Naive thymus-derived CD4-positive, alpha-beta T cell (primary cell): ENCODE measurements around the gene SLC19A3. TPM values are rescaled to one million over a fixed set of nuclear protein-coding genes. Genes with fewer than 3 reads are reported as not detected.
"Not testable (repeated sequence)": the region's sequence is repeated elsewhere in the genome, so short reads cannot be mapped to it uniquely, and the experiment has no call there.

Experiments used
- ATAC-seq: fragments of 150-1000 bp; cut with Tn5 transposase; 2 replicates; pipeline ENCODE4 v1.10.0; 2021; ENCODE audit warnings: mild to moderate bottlenecking, moderate library complexity
- CTCF ChIA-PET: fragments of 350-600 bp; sonication (Branson Sonifier 250); formaldehyde crosslinking; loops from one replicate; lab custom pipeline; 2021; ENCODE audit warnings: antibody characterized with exemption; lab: Charles Lee
- POLR2A ChIA-PET: fragments of 350-600 bp; sonication (Branson Sonifier 250); formaldehyde crosslinking; loops from one replicate; lab custom pipeline; 2021; ENCODE audit warnings: antibody characterized with exemption, inconsistent platforms; lab: Charles Lee
- DNase-seq, 9 donors: peaks; one replicate each; pipeline versions ENCODE4 v3.0.0 to v3.0.0-alpha.2; 2020 to 2022; ENCODE audit warnings: mixed read lengths in 1 of 9
- H3K27ac ChIP-seq: one replicate; pipeline ENCODE4 v1.7.0; 2013; ENCODE audit warnings: mild to moderate bottlenecking, low read depth, low read length, moderate library complexity
- H3K27me3 ChIP-seq, 2 donors: one replicate each; pipeline ENCODE4 v1.7.0; 2013; ENCODE audit warnings: low read length in 2 of 2, mild to moderate bottlenecking in 2 of 2, moderate library complexity in 2 of 2; ENCODE audit not compliant: control insufficient read depth in 2 of 2, insufficient read depth in 2 of 2
- H3K36me3 ChIP-seq, 3 experiments: 1 replicate in 2 of 3; 2 replicates in 1 of 3; pipeline ENCODE4 v1.7.0; 2013; ENCODE audit warnings: low read length in 3 of 3, mild to moderate bottlenecking in 3 of 3, moderate library complexity in 1 of 3; ENCODE audit not compliant: insufficient read depth in 3 of 3, control insufficient read depth in 2 of 3
- H3K4me1 ChIP-seq, 2 donors: one replicate each; pipeline ENCODE4 v1.7.0; 2013; ENCODE audit warnings: low read length in 2 of 2, mild to moderate bottlenecking in 2 of 2, moderate library complexity in 1 of 2; ENCODE audit not compliant: control insufficient read depth in 2 of 2, insufficient read depth in 2 of 2
- H3K4me3 ChIP-seq: 2 replicates; pipeline ENCODE4 v1.7.0; 2013; ENCODE audit warnings: mild to moderate bottlenecking, low read length
- H3K9me3 ChIP-seq, 3 experiments: 1 replicate in 2 of 3; 2 replicates in 1 of 3; pipeline ENCODE4 v1.7.0; 2013; ENCODE audit warnings: low read length in 3 of 3; ENCODE audit not compliant: control insufficient read depth in 2 of 3
- H3K27ac Mint-ChIP-seq, 9 donors: one replicate each; pipeline ENCODE4 v1.8.0; 2020 to 2022; ENCODE audit warnings: mixed read lengths in 9 of 9, mild to moderate bottlenecking in 8 of 9, moderate library complexity in 5 of 9, inconsistent platforms in 2 of 9
- H3K27me3 Mint-ChIP-seq, 5 donors: one replicate each; pipeline ENCODE4 v1.8.0; 2021 to 2022; ENCODE audit warnings: mixed read lengths in 5 of 5, mild to moderate bottlenecking in 1 of 5
- H3K36me3 Mint-ChIP-seq, 5 donors: one replicate each; pipeline ENCODE4 v1.8.0; 2020 to 2022; ENCODE audit warnings: mixed read lengths in 5 of 5, mild to moderate bottlenecking in 3 of 5, inconsistent platforms in 1 of 5
- H3K4me1 Mint-ChIP-seq, 7 donors: one replicate each; pipeline ENCODE4 v1.8.0; 2020 to 2022; ENCODE audit warnings: mixed read lengths in 7 of 7, mild to moderate bottlenecking in 3 of 7, inconsistent platforms in 1 of 7
- H3K4me3 Mint-ChIP-seq, 10 donors: one replicate each; pipeline ENCODE4 v1.8.0; 2020 to 2022; ENCODE audit warnings: mild to moderate bottlenecking in 10 of 10, mixed read lengths in 10 of 10, moderate library complexity in 6 of 10, inconsistent platforms in 2 of 10
- H3K9me3 Mint-ChIP-seq, 11 donors: one replicate each; pipeline ENCODE4 v1.8.0; 2020 to 2022; ENCODE audit warnings: mixed read lengths in 11 of 11, mild to moderate bottlenecking in 4 of 11, inconsistent platforms in 1 of 11, moderate library complexity in 1 of 11
- intact Hi-C, 2 donors: fragments of 100-400 bp; cut with micrococcal nuclease; formaldehyde crosslinking; loops; one replicate each; pipeline ENCODE4 v1.15.1; 2023
- polyA plus RNA-seq, 2 donors: library from polyadenylated mRNA; unstranded; fragments of 300-500 nt; fragmentation: Illumina TruSeq; gene quantifications; one replicate each; pipeline ENCODE4 v1.2.3, GENCODE V29; 2021
- total RNA-seq, 6 experiments: library from RNA in 5 of 6; stranded (reverse) in 5 of 6; gene quantifications; 1 replicate in 5 of 6; 2 replicates in 1 of 6; pipeline ENCODE4 v1.2.3 and lab custom pipeline; 2021 to 2026

SLC19A3 gene
- total and polyA plus RNA-seq, 7 experiments from 2014 or later: not detected

- CTCF ChIA-PET, H3K9me3 ChIP-seq, H3K9me3 Mint-ChIP-seq, H3K4me1 Mint-ChIP-seq, H3K4me1 ChIP-seq, H3K36me3 ChIP-seq, H3K27ac ChIP-seq, DNase-seq, H3K27ac Mint-ChIP-seq, H3K4me3 Mint-ChIP-seq, H3K36me3 Mint-ChIP-seq, intact Hi-C loops, H3K27me3 ChIP-seq, ATAC-seq, POLR2A ChIA-PET, H3K4me3 ChIP-seq: not testable (repeated sequence)
- peaks cover 0 to 36% (median 31%) of the 10 kb centered on the region in 5 donors for H3K27me3 Mint-ChIP-seq
Measured at GRCh38 chr2:227722821-227723220, 5.0 kb upstream of the SLC19A3 start.

- DNase-seq (no peak), ATAC-seq (no peak)
- peaks cover 0 to 3% of the 10 kb centered on the region in 2 donors for H3K27me3 ChIP-seq
- H3K4me1 ChIP-seq: no peaks in the 10 kb centered on the region
- CTCF ChIA-PET: no interaction called here
- H3K9me3 Mint-ChIP-seq: peaks cover 0 to 2% (median 0%) of the 10 kb centered on the region in 11 donors
- no peak overlapping the region for H3K27ac ChIP-seq
- H3K27me3 Mint-ChIP-seq: peaks cover 13 to 48% (median 39%) of the 10 kb centered on the region in 5 donors
- H3K4me1 Mint-ChIP-seq: peaks cover 0 to 7% (median 0%) of the 10 kb centered on the region in 7 donors
- no peak overlapping the region for H3K4me3 ChIP-seq
- H3K4me3 Mint-ChIP-seq: no peak overlapping the region
- H3K36me3 ChIP-seq: no peaks in the 10 kb centered on the region
- H3K36me3 Mint-ChIP-seq: no peaks in the 10 kb centered on the region
- H3K27ac Mint-ChIP-seq: no peak overlapping the region
- H3K9me3 ChIP-seq: no peaks in the 10 kb centered on the region
- POLR2A ChIA-PET: no interaction called here
- intact Hi-C loops: no loop called here
Measured at GRCh38 chr2:227720680-227721079, 2.9 kb upstream of the SLC19A3 start.

- POLR2A ChIA-PET: no interaction called here
- peaks cover 0 to 2% (median 0%) of the 10 kb centered on the region in 11 donors for H3K9me3 Mint-ChIP-seq
- no peak overlapping the region for H3K4me3 Mint-ChIP-seq
- no peak overlapping the region for H3K4me3 ChIP-seq
- H3K27ac Mint-ChIP-seq: no peak overlapping the region
- CTCF ChIA-PET: no interaction called here
- no peaks in the 10 kb centered on the region for H3K9me3 ChIP-seq
- peaks cover 0 to 7% (median 0%) of the 10 kb centered on the region in 7 donors for H3K4me1 Mint-ChIP-seq
- H3K27ac ChIP-seq: no peak overlapping the region
- peaks cover 0 to 3% of the 10 kb centered on the region in 2 donors for H3K27me3 ChIP-seq
- no peaks in the 10 kb centered on the region for H3K4me1 ChIP-seq
- intact Hi-C loops: no loop called here
- peaks cover 15 to 48% (median 39%) of the 10 kb centered on the region in 5 donors for H3K27me3 Mint-ChIP-seq
- ATAC-seq (no peak), DNase-seq (no peak)
- no peaks in the 10 kb centered on the region for H3K36me3 Mint-ChIP-seq
- H3K36me3 ChIP-seq: no peaks in the 10 kb centered on the region
Measured at GRCh38 chr2:227719641-227720040, 1.8 kb upstream of the SLC19A3 start.

GRCh38 chr2:227716501-227716900, 1.3 kb downstream of the SLC19A3 start:
- DNase-seq (no peak), ATAC-seq (no peak)
- ChIA-PET POLR2A (interaction anchor here (0.7 kb wide), 1 partner anchor 1726 kb away, joined by 3 read pairs; no protein-coding TSS in a partner anchor), CTCF (no interaction called here)
- intact Hi-C loops: no loop called here
- Mint-ChIP-seq H3K4me3 (no peak overlapping the region), H3K27ac (no peak overlapping the region), H3K27me3 (peaks cover 20 to 45% (median 30%) of the 10 kb centered on the region in 5 donors), H3K9me3 (peaks cover 0 to 2% (median 0%) of the 10 kb centered on the region in 11 donors), H3K4me1 (peaks cover 0 to 7% (median 0%) of the 10 kb centered on the region in 7 donors), H3K36me3 (no peaks in the 10 kb centered on the region)
- H3K9me3 ChIP-seq: no peaks in the 10 kb centered on the region
- H3K27me3 ChIP-seq: peaks cover 0 to 3% of the 10 kb centered on the region in 2 donors
- H3K27ac ChIP-seq: no peak overlapping the region
- no peaks in the 10 kb centered on the region for H3K36me3 ChIP-seq
- H3K4me1 ChIP-seq: no peaks in the 10 kb centered on the region
- H3K4me3 ChIP-seq: no peak overlapping the region

GRCh38 chr2:227713291-227713690, 4.5 kb downstream of the SLC19A3 start:
- Histone ChIP-seq H3K9me3 (no peaks in the 10 kb centered on the region), H3K27ac (no peak overlapping the region), H3K36me3 (no peaks in the 10 kb centered on the region), H3K4me1 (no peaks in the 10 kb centered on the region), H3K27me3 (peaks cover 0 to 3% of the 10 kb centered on the region in 2 donors), H3K4me3 (no peak overlapping the region)
- intact Hi-C loops: no loop called here
- peaks cover 12 to 29% (median 22%) of the 10 kb centered on the region in 5 donors for H3K27me3 Mint-ChIP-seq
- no peak overlapping the region for H3K4me3 Mint-ChIP-seq
- DNase-seq (no peak), ATAC-seq (no peak)
- H3K27ac Mint-ChIP-seq: no peak overlapping the region
- CTCF ChIA-PET: no interaction called here
- no peaks in the 10 kb centered on the region for H3K36me3 Mint-ChIP-seq
- H3K9me3 Mint-ChIP-seq: no peaks in the 10 kb centered on the region
- H3K4me1 Mint-ChIP-seq: peaks cover 0 to 7% (median 0%) of the 10 kb centered on the region in 7 donors
- POLR2A ChIA-PET: no interaction called here

GRCh38 chr2:227710986-227711385, 6.8 kb downstream of the SLC19A3 start:
- Mint-ChIP-seq H3K36me3 (no peaks in the 10 kb centered on the region), H3K27ac (no peak overlapping the region), H3K27me3 (peaks cover 4 to 35% (median 11%) of the 10 kb centered on the region in 5 donors), H3K9me3 (no peaks in the 10 kb centered on the region), H3K4me1 (no peaks in the 10 kb centered on the region), H3K4me3 (no peak overlapping the region)
- H3K4me1 ChIP-seq: no peaks in the 10 kb centered on the region
- no peak for DNase-seq
- H3K4me3 ChIP-seq: no peak overlapping the region
- intact Hi-C loops: no loop called here
- H3K9me3 ChIP-seq: no peaks in the 10 kb centered on the region
- no peak overlapping the region for H3K27ac ChIP-seq
- ATAC-seq: no peak
- CTCF ChIA-PET: no interaction called here
- H3K27me3 ChIP-seq: no peaks in the 10 kb centered on the region
- no peaks in the 10 kb centered on the region for H3K36me3 ChIP-seq
- POLR2A ChIA-PET: no interaction called here

- H3K27me3 ChIP-seq: no peaks in the 10 kb centered on the region
- ChIA-PET CTCF (no interaction called here), POLR2A (no interaction called here)
- H3K27ac ChIP-seq: no peak overlapping the region
- H3K4me1 ChIP-seq: no peaks in the 10 kb centered on the region
- H3K9me3 Mint-ChIP-seq: peaks cover 0 to 3% (median 0%) of the 10 kb centered on the region in 11 donors
- peaks cover 0 to 39% (median 12%) of the 10 kb centered on the region in 5 donors for H3K27me3 Mint-ChIP-seq
- no peak overlapping the region for H3K4me3 ChIP-seq
- no peaks in the 10 kb centered on the region for H3K36me3 ChIP-seq
- intact Hi-C loops: no loop called here
- no peaks in the 10 kb centered on the region for H3K4me1 Mint-ChIP-seq
- no peak overlapping the region for H3K27ac Mint-ChIP-seq
- ATAC-seq: no peak
- DNase-seq: no peak
- no peaks in the 10 kb centered on the region for H3K9me3 ChIP-seq
- no peak overlapping the region for H3K4me3 Mint-ChIP-seq
- H3K36me3 Mint-ChIP-seq: no peaks in the 10 kb centered on the region
Measured at GRCh38 chr2:227707390-227707789, 10.4 kb downstream of the SLC19A3 start.
